Measurements from ENCODE around the gene RAB8A. TPM values are rescaled to one million over a fixed set of nuclear protein-coding genes. Genes with fewer than 3 reads are reported as not detected.
"Not testable (repeated sequence)": the region's sequence is repeated elsewhere in the genome, so short reads cannot be mapped to it uniquely, and the experiment has no call there.

RAB8A gene
- polyA plus RNA-seq, 3 donors, result 109 to 124 (median 114) TPM

DNA sequence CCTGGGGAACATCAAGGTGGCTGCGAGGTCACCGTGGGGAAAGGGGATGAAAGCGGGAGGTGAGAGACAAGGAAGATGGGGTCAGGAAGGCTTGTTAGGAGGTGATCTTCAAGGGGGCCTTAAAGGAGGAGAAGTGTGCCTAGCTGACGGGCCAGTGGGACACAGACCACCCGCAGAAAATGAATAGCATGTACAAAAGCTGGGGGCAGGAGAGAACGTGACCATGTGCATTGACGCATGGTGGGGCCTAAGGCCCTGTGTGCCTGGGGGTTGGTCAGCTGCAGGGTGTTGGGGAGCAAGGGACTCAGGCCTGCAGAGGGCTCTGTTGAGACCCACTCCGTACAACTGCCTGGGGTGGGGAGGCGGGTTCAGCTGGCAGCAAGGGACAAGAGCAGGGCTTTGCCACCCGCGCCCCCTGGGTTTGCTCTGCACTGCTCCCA lies 5.9 kb downstream of the RAB8A start:
- Mint-ChIP-seq H3K36me3 (peaks cover 30 to 69% of the 10 kb centered on the region in 2 donors), H3K9me3 (peaks cover 0 to 2% (median 0%) of the 10 kb centered on the region in 7 donors), H3K4me3 (peak overlapping the region; percentile 48 to 57), H3K4me1 (peaks cover 68% of the 10 kb centered on the region), H3K27me3 (ENCODE audit: low read depth in 3 of 3) (peaks cover 0 to 5% (median 2%) of the 10 kb centered on the region in 3 donors), H3K27ac (peak overlapping the region; percentile 92 to 98 (median 96))
- Histone ChIP-seq H3K27me3 (ENCODE audit: control insufficient read depth in 2 of 2, insufficient read depth in 2 of 2, low read length in 2 of 2) (no peaks in the 10 kb centered on the region), H3K79me2 (ENCODE audit: insufficient read depth, low read length) (peaks cover 82% of the 10 kb centered on the region), H3K9me3 (replicated peaks in 1 of 2; ENCODE audit: control insufficient read depth in 1 of 2, insufficient read depth in 1 of 2, low read length in 2 of 2) (no peaks in the 10 kb centered on the region), H2AFZ (ENCODE audit: insufficient read depth, low read depth, low read length, poor library complexity, severe bottlenecking) (no peak overlapping the region), H3K4me3 (replicated peaks in 1 of 3; ENCODE audit: low read depth in 2 of 3, low read length in 3 of 3) (peak overlapping the region in 1 of 3 experiments; percentile 65), H3K4me2 (replicated peaks; ENCODE audit: extremely low read depth, low read length, poor library complexity, severe bottlenecking) (peak overlapping the region; percentile 69), H3K36me3 (replicated peaks in 1 of 2; ENCODE audit: control insufficient read depth in 1 of 2, insufficient read depth in 2 of 2, low read length in 2 of 2) (peaks cover 33 to 38% of the 10 kb centered on the region in 2 donors), H3K9ac (ENCODE audit: insufficient read depth, low read length, poor library complexity, severe bottlenecking) (peak overlapping the region; percentile 39), H3K27ac (ENCODE audit: low read depth in 1 of 2, low read length in 2 of 2) (peak overlapping the region; percentile 89 to 96), H3K4me1 (ENCODE audit: control insufficient read depth in 1 of 2, insufficient read depth in 2 of 2, low read length in 2 of 2) (peaks cover 77 to 78% of the 10 kb centered on the region in 2 donors), H4K20me1 (ENCODE audit: insufficient read depth, low read length) (peaks cover 7% of the 10 kb centered on the region)
- TF ChIP-seq, protein P1, sequence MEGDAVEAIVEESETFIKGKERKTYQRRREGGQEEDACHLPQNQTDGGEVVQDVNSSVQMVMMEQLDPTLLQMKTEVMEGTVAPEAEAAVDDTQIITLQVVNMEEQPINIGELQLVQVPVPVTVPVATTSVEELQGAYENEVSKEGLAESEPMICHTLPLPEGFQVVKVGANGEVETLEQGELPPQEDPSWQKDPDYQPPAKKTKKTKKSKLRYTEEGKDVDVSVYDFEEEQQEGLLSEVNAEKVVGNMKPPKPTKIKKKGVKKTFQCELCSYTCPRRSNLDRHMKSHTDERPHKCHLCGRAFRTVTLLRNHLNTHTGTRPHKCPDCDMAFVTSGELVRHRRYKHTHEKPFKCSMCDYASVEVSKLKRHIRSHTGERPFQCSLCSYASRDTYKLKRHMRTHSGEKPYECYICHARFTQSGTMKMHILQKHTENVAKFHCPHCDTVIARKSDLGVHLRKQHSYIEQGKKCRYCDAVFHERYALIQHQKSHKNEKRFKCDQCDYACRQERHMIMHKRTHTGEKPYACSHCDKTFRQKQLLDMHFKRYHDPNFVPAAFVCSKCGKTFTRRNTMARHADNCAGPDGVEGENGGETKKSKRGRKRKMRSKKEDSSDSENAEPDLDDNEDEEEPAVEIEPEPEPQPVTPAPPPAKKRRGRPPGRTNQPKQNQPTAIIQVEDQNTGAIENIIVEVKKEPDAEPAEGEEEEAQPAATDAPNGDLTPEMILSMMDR (IDR thresholded peaks at IDR 0.05), result no peak
- intact Hi-C loops (cut with micrococcal nuclease), result loop anchor here in 1 of 2 donors (5.0 kb wide), 1 partner anchor 55 kb away; no protein-coding TSS in a partner anchor
- WGBS (ENCODE audit: insufficient coverage), result 48% methylated on average over 11 of the region's 11 CpGs
- DNase-seq, result peak in 1 of 3 donors; percentile 26

DNA sequence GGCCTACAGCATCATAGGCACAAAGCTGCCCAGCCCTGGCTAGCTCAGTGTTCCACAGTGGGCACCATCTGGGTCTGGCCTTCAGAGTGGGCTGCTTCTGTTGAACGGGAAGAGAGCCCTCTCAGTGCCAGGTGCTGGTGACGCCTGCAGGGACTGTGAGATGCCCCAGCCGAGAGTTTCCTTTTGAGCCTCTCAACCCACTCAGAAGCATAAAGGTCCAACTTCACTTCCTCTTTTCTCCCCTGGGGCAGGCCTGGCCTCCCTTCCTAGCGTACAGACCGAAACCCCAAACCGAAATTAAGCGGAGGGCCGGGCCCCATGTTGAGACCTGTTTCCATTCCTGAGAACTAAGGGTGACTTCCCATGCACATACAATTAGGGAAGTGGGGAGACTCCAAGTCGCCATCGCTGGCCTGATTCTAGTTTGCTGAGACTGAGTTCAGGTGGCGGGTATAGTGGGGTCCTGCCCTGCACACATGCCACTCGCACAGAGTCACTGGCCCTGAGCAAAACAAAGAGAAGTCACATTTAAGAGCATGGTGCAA lies 6.9 kb downstream of the RAB8A start:
- peaks cover 15% of the 10 kb centered on the region for H4K20me1 ChIP-seq (ENCODE audit: insufficient read depth, low read length)
- no peaks in the 10 kb centered on the region for H3K27me3 ChIP-seq (ENCODE audit: control insufficient read depth in 2 of 2, insufficient read depth in 2 of 2, low read length in 2 of 2)
- peak overlapping the region in 1 of 3 experiments; percentile 65 for H3K4me3 ChIP-seq (replicated peaks in 1 of 3; ENCODE audit: low read depth in 2 of 3, low read length in 3 of 3)
- TF ChIP-seq, protein P1 (IDR thresholded peaks at IDR 0.05), result no peak
- peaks cover 82% of the 10 kb centered on the region for H3K79me2 ChIP-seq (ENCODE audit: insufficient read depth, low read length)
- peak; percentile 85 to 96 (median 86) for DNase-seq
- H3K36me3 Mint-ChIP-seq, result peaks cover 35 to 76% of the 10 kb centered on the region in 2 donors
- H3K9ac ChIP-seq (ENCODE audit: insufficient read depth, low read length, poor library complexity, severe bottlenecking), result peak overlapping the region; percentile 39
- intact Hi-C loops (cut with micrococcal nuclease), result loop anchor here in 1 of 2 donors (5.0 kb wide), 1 partner anchor 56 kb away; no protein-coding TSS in a partner anchor
- H3K4me1 Mint-ChIP-seq, result peaks cover 61% of the 10 kb centered on the region
- H3K4me2 ChIP-seq (replicated peaks; ENCODE audit: extremely low read depth, low read length, poor library complexity, severe bottlenecking), result peak overlapping the region; percentile 69
- peak overlapping the region; percentile 18 for H2AFZ ChIP-seq (ENCODE audit: insufficient read depth, low read depth, low read length, poor library complexity, severe bottlenecking)
- H3K27me3 Mint-ChIP-seq (ENCODE audit: low read depth in 3 of 3), result peaks cover 0 to 5% (median 2%) of the 10 kb centered on the region in 3 donors
- peaks cover 0 to 2% (median 0%) of the 10 kb centered on the region in 7 donors for H3K9me3 Mint-ChIP-seq
- H3K4me1 ChIP-seq (ENCODE audit: control insufficient read depth in 1 of 2, insufficient read depth in 2 of 2, low read length in 2 of 2), result peaks cover 69% of the 10 kb centered on the region in 2 donors
- WGBS (ENCODE audit: insufficient coverage), result 0% methylated on average over 8 of the region's 12 CpGs
- H3K9me3 ChIP-seq (replicated peaks in 1 of 2; ENCODE audit: control insufficient read depth in 1 of 2, insufficient read depth in 1 of 2, low read length in 2 of 2), result no peaks in the 10 kb centered on the region
- peak overlapping the region; percentile 92 to 98 (median 96) for H3K27ac Mint-ChIP-seq
- peak overlapping the region; percentile 51 to 78 for H3K4me3 Mint-ChIP-seq
- peak overlapping the region; percentile 89 to 96 for H3K27ac ChIP-seq (ENCODE audit: low read depth in 1 of 2, low read length in 2 of 2)
- H3K36me3 ChIP-seq (replicated peaks in 1 of 2; ENCODE audit: control insufficient read depth in 1 of 2, insufficient read depth in 2 of 2, low read length in 2 of 2), result peaks cover 42 to 48% of the 10 kb centered on the region in 2 donors

DNA sequence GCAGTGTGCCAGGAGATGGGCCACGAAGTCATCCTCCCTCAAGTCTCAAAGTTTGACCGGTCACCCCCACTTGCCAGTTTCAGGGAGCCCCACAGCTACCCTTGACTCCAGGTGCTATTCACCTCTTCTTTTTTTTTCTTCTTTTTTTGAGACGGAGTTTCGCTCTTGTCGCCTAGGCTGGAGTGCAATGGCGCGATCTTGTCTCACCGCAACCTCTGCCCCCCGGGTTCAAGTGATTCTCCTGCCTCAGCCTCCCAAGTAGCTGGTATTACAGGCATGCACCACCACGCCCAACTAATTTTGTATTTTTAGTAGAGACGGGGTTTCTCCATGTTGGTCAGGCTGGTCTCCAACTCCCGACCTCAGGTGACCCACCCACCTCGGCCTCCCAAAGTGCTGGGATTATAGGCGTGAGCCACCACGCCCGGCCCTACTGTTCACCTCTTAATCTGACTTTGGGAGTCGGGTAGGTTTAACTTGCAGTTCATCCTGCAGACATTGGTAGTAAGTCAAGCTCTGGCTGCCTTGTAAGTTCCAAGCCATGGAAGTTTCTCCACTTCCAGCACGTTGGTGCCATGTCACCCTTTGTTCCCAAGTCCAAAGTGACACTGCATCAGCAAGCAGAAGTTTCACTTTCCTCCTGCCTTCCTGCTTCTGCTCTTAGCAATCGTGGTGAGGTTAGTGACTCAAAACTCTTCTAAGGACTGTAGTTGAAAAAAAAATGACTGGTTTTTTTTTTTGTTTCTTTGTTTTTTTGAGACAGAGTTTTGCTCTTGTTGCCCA lies 7.6 kb downstream of the RAB8A start:
- Histone ChIP-seq H3K79me2 (ENCODE audit: insufficient read depth, low read length) (peaks cover 82% of the 10 kb centered on the region), H3K9ac (ENCODE audit: insufficient read depth, low read length, poor library complexity, severe bottlenecking) (peak overlapping the region; percentile 42), H3K27ac (ENCODE audit: low read depth in 1 of 2, low read length in 2 of 2) (peak overlapping the region; percentile 89 to 96), H3K4me3 (replicated peaks in 1 of 3; ENCODE audit: low read depth in 2 of 3, low read length in 3 of 3) (peak overlapping the region in 1 of 3 experiments; percentile 65), H3K4me1 (ENCODE audit: control insufficient read depth in 1 of 2, insufficient read depth in 2 of 2, low read length in 2 of 2) (peaks cover 62% of the 10 kb centered on the region in 2 donors), H3K36me3 (replicated peaks in 1 of 2; ENCODE audit: control insufficient read depth in 1 of 2, insufficient read depth in 2 of 2, low read length in 2 of 2) (peaks cover 46 to 55% of the 10 kb centered on the region in 2 donors), H4K20me1 (ENCODE audit: insufficient read depth, low read length) (peaks cover 20% of the 10 kb centered on the region), H3K4me2 (replicated peaks; ENCODE audit: extremely low read depth, low read length, poor library complexity, severe bottlenecking) (peak overlapping the region; percentile 69)
- intact Hi-C loops (cut with micrococcal nuclease), result loop anchor here in 1 of 2 donors (5.0 kb wide), 1 partner anchor 57 kb away; no protein-coding TSS in a partner anchor
- H3K27me3 ChIP-seq (ENCODE audit: control insufficient read depth in 2 of 2, insufficient read depth in 2 of 2, low read length in 2 of 2); H3K27me3 Mint-ChIP-seq (ENCODE audit: low read depth in 3 of 3); H3K9me3 ChIP-seq (replicated peaks in 1 of 2; ENCODE audit: control insufficient read depth in 1 of 2, insufficient read depth in 1 of 2, low read length in 2 of 2); H2AFZ ChIP-seq (ENCODE audit: insufficient read depth, low read depth, low read length, poor library complexity, severe bottlenecking); H3K9me3 Mint-ChIP-seq: not testable (repeated sequence)
- Mint-ChIP-seq H3K4me1 (peaks cover 56% of the 10 kb centered on the region), H3K27ac (peak overlapping the region; percentile 92 to 98 (median 96)), H3K36me3 (peaks cover 37 to 76% of the 10 kb centered on the region in 2 donors), H3K4me3 (peak overlapping the region; percentile 51 to 78)
- 66% methylated on average over 10 of the region's 19 CpGs for WGBS (ENCODE audit: insufficient coverage)
- peak; percentile 80 to 92 (median 88) for DNase-seq
